SJCRH30 (cell line): ENCODE data around the gene PTPRE. TPM values are rescaled to one million over a fixed set of nuclear protein-coding genes. Genes with fewer than 3 reads are reported as not detected.

ENCODE experiments used
- DNase-seq, 2 experiments: peaks; one replicate each; pipeline ENCODE4 v3.0.0-alpha.2; 2015 to 2020
- H3K27ac ChIP-seq: fragments of 250-450 bp; sonication (Bioruptor Pico); 2 replicates; pipeline ENCODE4 v1.5.1; 2020; ENCODE audit warnings: mild to moderate bottlenecking, moderate library complexity
- H3K27me3 ChIP-seq: fragments of 250-450 bp; sonication (Bioruptor Pico); 2 replicates; pipeline ENCODE4 v1.5.1; 2020; ENCODE audit warnings: mild to moderate bottlenecking, moderate library complexity
- H3K36me3 ChIP-seq: fragments of 250-450 bp; sonication (Bioruptor Pico); 2 replicates; pipeline ENCODE4 v1.5.1; 2020; ENCODE audit warnings: mild to moderate bottlenecking, moderate library complexity
- H3K4me1 ChIP-seq: fragments of 250-450 bp; sonication (Bioruptor Pico); 2 replicates; pipeline ENCODE4 v1.5.1; 2020; ENCODE audit warnings: mild to moderate bottlenecking, moderate library complexity
- H3K4me3 ChIP-seq: fragments of 250-450 bp; sonication (Bioruptor Pico); 2 replicates; pipeline ENCODE4 v1.5.1; 2020; ENCODE audit warnings: mild to moderate bottlenecking, moderate library complexity
- H3K9me3 ChIP-seq: fragments of 250-450 bp; sonication (Bioruptor Pico); replicated peaks from 2 replicates; pipeline ENCODE4 v1.5.1; 2020; ENCODE audit warnings: mild to moderate bottlenecking, moderate library complexity
- total RNA-seq: library from RNA; depleted of rRNA; stranded (reverse); fragments of >200 nt; shearing (Covaris generic); gene quantifications from 2 replicates; pipeline ENCODE4 v1.2.3, GENCODE V29; 2014

PTPRE gene
- total RNA-seq, 1 experiment from 2014 or later: 5.2 TPM

DNA sequence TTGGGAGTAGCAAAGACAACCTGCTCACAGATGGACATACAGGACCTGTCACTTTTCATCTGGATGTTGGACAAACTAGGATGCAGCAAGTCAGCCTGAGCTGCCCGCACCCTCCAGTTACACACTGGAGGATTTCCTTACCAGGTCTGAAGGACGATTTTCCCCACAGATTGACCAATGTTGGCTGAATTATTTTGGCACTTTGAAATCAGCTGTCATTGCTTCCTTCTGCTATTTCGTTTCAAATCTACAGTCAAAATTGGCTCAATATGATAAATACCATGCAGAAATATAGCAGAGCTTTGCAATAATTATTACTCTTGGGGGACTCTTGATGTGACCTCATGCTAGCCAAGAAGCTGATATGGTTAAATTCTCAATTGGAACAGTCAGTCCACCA, 16.7 kb upstream of the PTPRE start:
- Histone ChIP-seq H3K36me3 (no peaks in the 10 kb centered on the region), H3K27ac (no peak overlapping the region), H3K9me3 (no peaks in the 10 kb centered on the region), H3K27me3 (no peaks in the 10 kb centered on the region), H3K4me3 (no peak overlapping the region), H3K4me1 (no peaks in the 10 kb centered on the region)
- DNase-seq: no peak

DNA sequence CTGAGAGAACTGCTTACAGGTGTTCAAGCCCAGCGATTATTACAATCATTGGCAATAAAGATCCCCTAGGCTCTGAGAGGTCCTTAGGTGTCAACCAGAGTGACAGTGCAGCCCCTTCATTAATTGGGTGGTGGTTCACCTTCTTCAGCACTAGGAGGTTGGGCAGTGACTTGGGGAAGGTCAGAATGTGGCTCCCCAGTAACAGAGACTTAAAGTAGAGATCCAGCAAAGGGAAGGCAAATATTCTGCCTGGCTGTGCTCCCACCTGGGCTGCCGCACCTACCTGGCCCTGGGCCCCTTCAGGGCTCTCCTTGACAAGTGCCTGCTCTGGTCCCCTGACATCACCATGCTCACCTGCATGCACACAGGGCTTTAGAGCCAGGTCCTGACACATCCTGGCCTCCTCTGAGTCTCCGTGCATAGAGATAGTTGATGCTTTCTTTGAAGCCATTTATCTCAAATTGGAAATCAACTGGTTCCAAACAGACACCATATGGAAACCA, 16.0 kb upstream of the PTPRE start:
- no peak for DNase-seq
- Histone ChIP-seq H3K36me3 (no peaks in the 10 kb centered on the region), H3K27me3 (no peaks in the 10 kb centered on the region), H3K9me3 (no peaks in the 10 kb centered on the region), H3K4me1 (no peaks in the 10 kb centered on the region), H3K27ac (no peak overlapping the region), H3K4me3 (no peak overlapping the region)

- Histone ChIP-seq H3K9me3 (no peaks in the 10 kb centered on the region), H3K4me3 (no peak within 1 kb of the TSS), H3K4me1 (no peaks in the 10 kb centered on the region), H3K27ac (no peak within 1 kb of the TSS), H3K27me3 (no peaks in the 10 kb centered on the region), H3K36me3 (no peaks in the 10 kb centered on the region)
- no peak for DNase-seq
Measured at GRCh38 chr10:127892743-127893142, 14.2 kb upstream of the PTPRE start, which contains the start of gene CLRN3. Gene CLRN3 (minus strand): TSS chr10:127892941. CDS start chr10:127892784, 157 bp downstream.

DNA sequence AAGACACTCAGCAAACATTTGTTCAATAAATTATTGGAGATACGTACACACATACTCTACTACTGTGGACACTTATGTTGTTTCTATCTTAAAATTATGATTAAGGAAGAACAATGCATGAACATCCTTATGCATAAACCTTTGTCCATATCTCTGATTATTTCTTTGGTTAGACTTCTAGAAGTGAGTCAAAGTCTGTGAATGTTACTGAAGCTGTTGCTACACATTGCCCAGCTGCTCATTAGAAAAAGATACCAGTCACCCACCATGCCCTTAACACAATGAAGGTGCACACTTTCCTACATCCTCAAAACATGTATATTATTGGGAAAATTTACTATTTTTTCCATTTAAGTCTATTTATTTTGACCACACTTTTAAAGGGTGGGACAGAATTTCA, 12.8 kb upstream of the PTPRE start:
- Histone ChIP-seq H3K36me3 (no peaks in the 10 kb centered on the region), H3K27ac (no peak overlapping the region), H3K4me1 (no peaks in the 10 kb centered on the region), H3K27me3 (no peaks in the 10 kb centered on the region), H3K9me3 (no peaks in the 10 kb centered on the region), H3K4me3 (no peak overlapping the region)
- DNase-seq: no peak

- Histone ChIP-seq H3K4me3 (no peak overlapping the region), H3K27ac (no peak overlapping the region), H3K27me3 (no peaks in the 10 kb centered on the region), H3K9me3 (no peaks in the 10 kb centered on the region), H3K4me1 (no peaks in the 10 kb centered on the region), H3K36me3 (no peaks in the 10 kb centered on the region)
- no peak for DNase-seq
Measured at GRCh38 chr10:127896590-127896989, 10.3 kb upstream of the PTPRE start.

DNA sequence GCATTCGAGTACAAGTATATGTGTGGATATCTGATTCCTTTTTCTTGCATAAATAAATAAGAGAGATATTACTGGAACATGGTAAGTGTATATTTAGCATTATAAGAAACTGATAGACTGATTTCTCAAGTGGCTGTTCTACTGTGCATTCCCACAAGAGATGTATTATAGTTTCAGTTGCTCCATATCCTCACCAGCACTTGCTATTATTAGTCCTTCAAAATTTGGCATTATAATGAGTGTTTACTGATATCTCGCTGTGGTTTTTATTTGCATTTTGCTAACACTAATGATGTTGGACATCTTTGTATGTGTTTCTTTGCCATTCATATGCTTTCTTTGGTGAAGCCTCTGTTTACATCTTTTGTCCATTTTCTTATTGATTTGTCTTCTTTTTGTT, 9.7 kb upstream of the PTPRE start:
- DNase-seq: no peak
- Histone ChIP-seq H3K4me1 (no peaks in the 10 kb centered on the region), H3K9me3 (no peaks in the 10 kb centered on the region), H3K27me3 (no peaks in the 10 kb centered on the region), H3K4me3 (no peak overlapping the region), H3K36me3 (no peaks in the 10 kb centered on the region), H3K27ac (no peak overlapping the region)

DNA sequence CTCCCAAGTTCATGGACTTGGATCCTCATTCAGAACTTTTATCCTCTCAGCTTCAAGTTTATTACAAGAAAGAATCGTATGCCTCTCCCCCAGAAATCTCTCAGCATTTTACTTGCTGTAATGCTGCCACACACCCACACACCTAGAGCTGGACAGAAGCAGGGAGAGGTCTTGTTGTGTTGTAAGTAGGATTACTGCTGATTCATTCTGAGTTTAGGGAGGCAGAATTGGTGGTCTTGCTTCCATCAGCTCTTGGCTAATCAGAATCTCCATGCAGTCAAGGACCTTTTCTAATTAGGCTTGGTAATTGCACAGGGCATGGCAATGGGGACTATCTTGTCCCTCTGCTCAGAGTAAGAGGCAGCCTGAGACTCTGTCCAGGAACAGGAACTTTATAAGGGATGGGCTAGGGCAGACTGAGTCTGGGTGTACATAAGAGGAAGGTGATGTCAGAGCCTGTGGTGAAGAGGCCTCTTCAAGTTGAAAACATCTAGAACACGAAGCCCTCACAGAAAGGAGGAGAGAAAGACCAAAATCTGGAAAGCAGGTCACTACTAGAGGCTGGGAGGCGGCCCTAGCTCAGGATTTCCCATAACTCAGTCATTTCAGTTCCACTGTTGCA, 7.0 kb upstream of the PTPRE start:
- Histone ChIP-seq H3K36me3 (no peaks in the 10 kb centered on the region), H3K9me3 (no peaks in the 10 kb centered on the region), H3K4me1 (no peaks in the 10 kb centered on the region), H3K4me3 (no peak overlapping the region), H3K27me3 (no peaks in the 10 kb centered on the region), H3K27ac (no peak overlapping the region)
- no peak for DNase-seq

DNA sequence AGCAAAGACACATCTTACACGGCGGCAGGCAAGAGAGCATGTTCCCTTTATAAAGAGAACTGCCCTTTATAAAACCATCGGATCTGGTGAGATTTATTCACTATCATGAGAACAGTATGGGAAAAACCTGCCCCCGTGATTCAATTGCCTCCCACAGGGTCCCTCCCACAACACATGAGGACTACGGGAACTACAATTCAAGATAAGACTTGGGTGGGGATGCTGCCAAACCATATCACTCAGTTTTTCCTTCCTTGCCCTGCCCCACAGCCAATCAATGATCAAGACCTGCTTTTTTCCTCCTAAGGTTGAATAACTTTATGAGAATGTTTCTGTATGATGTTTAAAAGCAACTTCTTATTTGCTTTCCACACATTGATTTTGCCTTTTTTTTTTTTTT, 3.1 kb upstream of the PTPRE start:
- H3K27ac ChIP-seq: no peak overlapping the region
- H3K9me3 ChIP-seq: no peaks in the 10 kb centered on the region
- no peak overlapping the region for H3K4me3 ChIP-seq
- H3K27me3 ChIP-seq: no peaks in the 10 kb centered on the region
- DNase-seq: no peak
- H3K36me3 ChIP-seq: no peaks in the 10 kb centered on the region
- no peaks in the 10 kb centered on the region for H3K4me1 ChIP-seq

DNA sequence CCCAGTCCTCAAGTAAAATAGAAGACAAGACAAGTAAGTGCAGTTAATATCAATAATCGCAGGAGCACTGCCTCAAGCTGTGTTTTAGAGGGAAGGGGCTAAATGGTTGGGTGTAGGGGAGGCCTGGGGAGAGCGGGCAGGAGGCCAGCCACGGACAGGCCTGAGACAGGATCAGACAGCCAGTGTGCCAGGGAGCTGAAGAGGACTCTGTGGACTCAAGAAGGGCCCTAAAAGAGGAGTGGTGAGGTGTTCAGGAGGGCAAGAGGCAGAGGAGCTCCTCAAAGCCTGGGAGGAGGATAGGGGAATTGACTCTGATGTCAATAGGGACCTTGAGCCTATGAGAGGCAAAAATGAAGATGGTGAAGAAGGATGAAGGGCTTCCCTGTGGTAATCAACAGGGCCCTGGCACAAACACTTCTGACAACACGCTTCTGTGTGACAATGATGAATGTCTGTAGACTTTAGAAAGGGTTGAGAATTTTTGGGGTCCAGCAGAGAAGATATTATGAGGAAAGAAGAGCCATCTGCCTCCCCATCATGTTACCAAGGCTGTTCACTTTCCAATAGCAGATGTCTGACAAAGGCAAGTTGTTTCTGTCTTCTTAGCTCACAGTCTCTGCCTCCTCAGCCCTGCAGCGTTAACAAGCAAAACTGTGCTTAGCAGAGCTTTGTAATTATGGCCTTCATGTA, 2.4 kb upstream of the PTPRE start:
- H3K9me3 ChIP-seq: no peaks in the 10 kb centered on the region
- H3K4me1 ChIP-seq: no peaks in the 10 kb centered on the region
- H3K27me3 ChIP-seq: no peaks in the 10 kb centered on the region
- H3K4me3 ChIP-seq: no peak overlapping the region
- DNase-seq: no peak
- no peaks in the 10 kb centered on the region for H3K36me3 ChIP-seq
- no peak overlapping the region for H3K27ac ChIP-seq

DNA sequence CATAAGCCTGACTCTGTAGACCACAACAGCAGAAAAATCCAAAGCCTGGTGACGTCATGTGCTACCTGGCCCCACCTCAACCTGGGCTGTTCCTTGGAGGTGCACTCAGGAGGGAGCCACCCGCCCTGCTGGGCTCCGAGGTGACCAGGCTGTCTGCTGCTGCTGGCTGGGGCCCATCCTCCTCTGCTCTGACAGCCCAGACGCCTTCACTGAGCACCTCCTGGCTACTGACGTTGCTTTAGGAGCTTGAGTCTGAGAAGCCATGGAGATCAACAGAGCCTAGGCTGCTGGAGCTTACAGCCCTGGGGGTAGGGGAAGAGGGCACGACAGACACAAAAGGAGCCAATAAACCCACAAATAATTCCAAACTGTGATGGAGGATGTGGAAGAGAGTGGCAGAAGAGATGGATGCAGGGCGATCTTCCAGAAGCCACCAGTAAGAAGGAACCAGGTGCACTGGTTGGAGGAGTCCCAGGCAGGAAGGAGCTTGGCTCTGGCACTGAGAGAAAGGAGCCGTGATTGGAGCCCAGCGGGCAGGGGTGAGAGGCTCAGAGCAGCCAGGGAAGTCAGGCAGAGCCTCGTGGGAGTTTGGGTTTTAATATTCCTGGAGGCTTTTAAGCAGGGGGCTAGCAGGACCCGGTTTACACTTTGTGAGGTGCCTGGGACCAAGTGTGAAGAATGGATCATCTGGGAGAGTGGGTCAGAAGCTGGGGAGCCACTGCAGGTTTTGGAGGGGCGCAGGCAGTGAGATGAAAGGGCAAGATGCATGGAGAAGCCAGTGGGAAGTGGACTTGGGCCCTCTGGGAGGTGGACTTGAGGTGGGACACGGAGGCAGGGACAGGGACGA, 1.7 kb upstream of the PTPRE start:
- no peak for DNase-seq
- Histone ChIP-seq H3K4me1 (no peaks in the 10 kb centered on the region), H3K9me3 (no peaks in the 10 kb centered on the region), H3K4me3 (no peak overlapping the region), H3K36me3 (no peaks in the 10 kb centered on the region), H3K27me3 (no peaks in the 10 kb centered on the region), H3K27ac (no peak overlapping the region)

- no peak for DNase-seq
- H3K27me3 ChIP-seq: no peaks in the 10 kb centered on the region
Measured at GRCh38 chr10:127905848-127906261, 1.0 kb upstream of the PTPRE start.

GRCh38 chr10:127907411-127908105, 655 bp downstream of the PTPRE start:
- H3K4me1 ChIP-seq: no peaks in the 10 kb centered on the region
- no peaks in the 10 kb centered on the region for H3K36me3 ChIP-seq
- H3K27ac ChIP-seq: no peak overlapping the region
- H3K27me3 ChIP-seq: no peaks in the 10 kb centered on the region
- DNase-seq: no peak
- H3K9me3 ChIP-seq: no peaks in the 10 kb centered on the region
- H3K4me3 ChIP-seq: no peak overlapping the region

More at GRCh38 chr10:127905848-127906261, 1.0 kb upstream of the PTPRE start:
- H3K36me3 ChIP-seq: no peaks in the 10 kb centered on the region
- H3K9me3 ChIP-seq: no peaks in the 10 kb centered on the region
- no peak overlapping the region for H3K4me3 ChIP-seq
- H3K4me1 ChIP-seq: no peaks in the 10 kb centered on the region
- no peak overlapping the region for H3K27ac ChIP-seq

GRCh38 chr10:127908106-127908958, 1.4 kb downstream of the PTPRE start:
- H3K9me3 ChIP-seq: no peaks in the 10 kb centered on the region
- no peak overlapping the region for H3K4me3 ChIP-seq
- H3K4me1 ChIP-seq: no peaks in the 10 kb centered on the region
- H3K27ac ChIP-seq: no peak overlapping the region
- no peaks in the 10 kb centered on the region for H3K27me3 ChIP-seq
- H3K36me3 ChIP-seq: no peaks in the 10 kb centered on the region
- DNase-seq: no peak

DNA sequence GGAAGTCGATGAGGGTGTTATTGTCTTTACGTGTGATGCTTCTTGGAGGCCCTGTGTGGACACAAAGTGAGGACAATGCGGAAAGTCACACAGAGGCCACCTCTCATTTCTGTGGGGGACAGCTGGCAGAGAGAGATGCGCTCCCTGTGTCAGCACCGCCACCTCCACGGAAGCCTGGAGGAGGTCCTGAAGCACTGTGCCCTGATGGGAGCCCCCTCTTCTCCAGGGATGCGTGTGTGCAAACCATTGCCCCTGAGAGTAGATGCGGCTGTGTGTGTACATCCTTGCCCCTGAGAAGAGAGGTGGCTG, 2.0 kb downstream of the PTPRE start:
- Histone ChIP-seq H3K27ac (no peak overlapping the region), H3K4me3 (no peak overlapping the region), H3K36me3 (no peaks in the 10 kb centered on the region), H3K27me3 (no peaks in the 10 kb centered on the region), H3K4me1 (no peaks in the 10 kb centered on the region), H3K9me3 (no peaks in the 10 kb centered on the region)
- DNase-seq: no peak
